ENCODE results near the gene CCNI2.

The CCNI2 gene
- 12.8 to 19.2 reads per million in 2 experiments for total RNA-seq

- DNase-seq (ENCODE audit: low read depth): peak; percentile 56
These were observed at the start of gene CCNI2 for GRCh38 chr5:132746954-132747615. TSS of gene CCNI2 (plus strand) at chr5:132747426. CDS start at chr5:132747496, 70 bp downstream.

- no peak for DNase-seq (ENCODE audit: low read depth)
These were observed 42.4 kb upstream of the CCNI2 start for GRCh38 chr5:132704875-132705274.

GRCh38 chr5:132708645-132709044, 38.6 kb upstream of the CCNI2 start:
- no peak for DNase-seq (ENCODE audit: low read depth)

DNA sequence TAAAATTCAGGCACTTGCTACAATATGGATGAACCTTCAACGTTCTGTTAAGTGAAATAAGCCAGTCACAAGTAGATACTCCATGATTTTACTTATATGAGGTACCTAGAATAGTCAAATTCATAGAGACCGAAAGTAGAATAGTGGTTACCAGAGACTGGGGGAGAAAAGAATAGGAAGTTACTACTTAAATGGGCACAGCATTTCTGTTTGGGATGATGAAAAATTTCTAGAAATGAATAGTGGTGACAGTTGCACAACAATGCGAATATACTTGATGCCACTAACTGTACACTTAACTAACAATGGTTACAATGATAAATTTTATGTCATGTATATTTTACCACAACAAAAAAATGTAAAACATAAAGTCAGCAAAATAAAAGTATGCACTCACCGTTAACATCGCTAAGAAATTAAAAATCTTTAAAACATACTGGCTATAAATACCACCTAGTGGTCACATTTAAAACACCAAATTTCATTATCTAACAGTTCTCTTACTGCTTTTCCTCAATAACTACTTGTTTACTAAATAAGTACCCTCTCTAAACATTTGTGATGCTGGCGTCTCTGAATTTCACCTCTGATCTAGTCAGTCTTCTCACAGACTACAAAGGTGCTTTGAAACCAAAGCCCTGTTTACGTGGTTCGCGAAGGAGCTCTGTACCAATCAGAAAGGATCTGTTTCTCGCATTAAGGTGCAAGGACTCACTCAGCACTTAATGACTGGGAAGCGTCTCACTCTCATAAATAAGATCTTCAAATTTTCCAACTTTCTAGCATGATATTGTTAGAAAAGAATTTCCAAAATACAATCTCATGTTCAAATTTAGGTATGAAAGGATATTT, 32.5 kb upstream of the CCNI2 start:
- no peak for DNase-seq (ENCODE audit: low read depth)

- no peak for DNase-seq (ENCODE audit: low read depth)
These were observed 28.5 kb upstream of the CCNI2 start for GRCh38 chr5:132718544-132719312.

DNA sequence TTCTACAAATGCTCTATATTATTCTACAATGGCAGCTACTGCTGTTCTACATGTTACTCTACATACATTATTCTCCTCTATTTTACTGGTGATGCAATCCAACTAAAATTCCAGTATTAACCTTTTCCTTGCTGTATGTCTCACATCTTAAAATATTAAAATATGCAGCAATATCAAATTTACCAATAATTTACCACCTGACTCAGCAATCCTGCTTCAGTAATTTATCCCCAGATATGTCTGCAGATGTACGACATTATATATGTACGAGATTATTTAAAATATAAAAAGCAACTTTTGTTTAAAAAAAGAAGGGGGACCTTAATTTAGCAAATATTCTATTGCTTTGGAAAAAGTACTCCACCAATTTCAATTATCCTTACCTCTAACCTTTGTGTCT, 21.5 kb upstream of the CCNI2 start:
- DNase-seq (ENCODE audit: low read depth): no peak

DNA sequence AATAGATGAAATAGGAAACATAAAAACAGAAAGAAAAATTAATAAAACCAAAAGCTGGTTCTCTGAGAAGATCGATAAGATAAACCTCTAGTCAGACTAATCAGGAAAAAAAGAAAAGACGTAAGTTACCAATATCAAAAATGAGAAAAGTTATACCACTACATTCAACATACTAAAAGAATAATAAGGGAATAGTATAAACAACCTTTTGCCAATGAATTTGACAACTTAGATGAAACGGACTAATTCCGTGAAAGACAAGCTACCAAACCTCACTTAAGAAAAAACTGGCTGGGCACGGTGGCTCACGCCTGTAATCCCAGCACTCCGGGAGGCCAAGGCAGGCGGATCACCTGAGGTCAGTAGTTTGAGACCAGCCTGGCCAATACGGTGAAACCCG, 17.3 kb upstream of the CCNI2 start:
- DNase-seq (ENCODE audit: low read depth): no peak

DNA sequence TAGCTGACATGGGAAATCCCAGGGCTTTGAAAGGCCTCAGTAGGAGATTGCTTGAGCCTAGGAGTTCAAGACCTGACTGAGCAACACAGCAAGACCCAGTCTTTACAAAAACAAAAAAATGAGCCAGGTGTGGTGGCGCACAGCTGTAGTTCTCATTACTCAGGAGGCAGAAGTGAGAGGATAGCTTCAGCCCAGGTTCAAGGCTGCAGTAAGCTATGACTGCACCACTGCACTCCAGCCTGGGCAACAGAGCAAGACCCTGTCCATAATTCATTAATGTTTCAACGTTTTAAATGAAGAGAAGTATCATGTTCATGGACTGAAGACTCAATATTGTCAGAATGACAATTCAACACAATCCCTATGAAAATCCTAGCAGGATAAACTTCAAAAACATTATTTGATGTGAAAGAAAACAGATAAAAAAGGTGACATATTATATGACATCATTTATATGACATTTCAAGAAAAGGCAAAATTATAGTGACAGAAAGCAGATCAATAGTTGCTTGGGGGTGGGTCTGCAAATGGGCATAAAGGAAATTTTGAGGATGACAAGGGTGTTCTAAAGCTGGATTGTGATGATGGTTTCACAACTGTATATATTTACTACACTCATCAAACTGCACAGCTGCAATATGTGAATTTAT, 13.6 kb upstream of the CCNI2 start:
- DNase-seq (ENCODE audit: low read depth): no peak

GRCh38 chr5:132734687-132735086, 12.5 kb upstream of the CCNI2 start:
- no peak for DNase-seq (ENCODE audit: low read depth)

GRCh38 chr5:132736853-132737833, 10.1 kb upstream of the CCNI2 start, which contains the start of gene KIF3A:
TSS of gene KIF3A (minus strand) at chr5:132737546. CDS start at chr5:132737419, 127 bp downstream.
- peak; percentile 95 for DNase-seq (ENCODE audit: low read depth)

- DNase-seq (ENCODE audit: low read depth): no peak
These were observed 9.1 kb upstream of the CCNI2 start for GRCh38 chr5:132737982-132738681.

- no peak for DNase-seq (ENCODE audit: low read depth)
These were observed 8.0 kb upstream of the CCNI2 start for GRCh38 chr5:132739232-132739631.

GRCh38 chr5:132742158-132742557, 5.1 kb upstream of the CCNI2 start:
- DNase-seq (ENCODE audit: low read depth): no peak

DNA sequence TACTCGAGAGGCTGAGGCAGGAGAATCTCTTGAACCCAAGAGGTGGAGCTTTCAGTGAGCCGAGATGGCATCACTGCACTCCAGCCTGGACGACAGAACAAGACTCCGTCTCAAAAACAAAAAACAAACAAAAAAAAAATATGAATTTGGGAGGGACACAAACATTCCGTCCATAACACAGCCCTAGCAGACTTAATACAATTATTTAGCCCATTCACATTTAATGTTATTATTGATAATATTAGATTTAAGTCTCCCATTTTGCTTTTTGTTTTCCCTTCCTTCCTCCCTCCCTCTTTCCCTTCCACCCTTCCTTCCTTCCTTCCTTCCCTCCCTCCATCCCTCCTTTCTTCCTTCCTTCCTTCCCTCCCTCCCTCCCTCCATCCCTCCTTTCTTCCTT, 4.6 kb upstream of the CCNI2 start:
- no peak for DNase-seq (ENCODE audit: low read depth)

- DNase-seq (ENCODE audit: low read depth): no peak
These were observed 2.6 kb upstream of the CCNI2 start for GRCh38 chr5:132744659-132745058.

DNA sequence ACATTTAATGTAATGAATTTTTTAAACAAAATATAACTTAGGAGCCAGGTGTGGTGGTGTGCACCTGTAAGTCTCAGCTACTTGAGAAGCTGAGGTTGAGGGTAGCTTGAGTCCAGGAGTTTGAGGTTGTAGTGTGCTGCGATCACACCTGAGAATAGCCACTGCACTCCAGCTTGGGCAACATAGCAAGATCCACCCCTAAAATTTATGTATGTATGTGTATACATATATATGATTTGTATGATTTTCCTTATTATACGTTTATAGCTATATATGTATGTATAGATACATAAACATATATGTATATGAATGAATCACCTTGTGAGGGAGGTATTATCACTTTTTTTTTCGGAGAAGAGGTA, 653 bp upstream of the CCNI2 start:
- no peak for DNase-seq (ENCODE audit: low read depth)

GRCh38 chr5:132747616-132748440, 602 bp downstream of the CCNI2 start:
- peak; percentile 20 for DNase-seq (ENCODE audit: low read depth)

GRCh38 chr5:132748522-132749000, 1.3 kb downstream of the CCNI2 start:
- DNase-seq (ENCODE audit: low read depth): no peak

- DNase-seq (ENCODE audit: low read depth): no peak
These were observed 2.3 kb downstream of the CCNI2 start for GRCh38 chr5:132749506-132749905.

Data from T follicular helper cell (primary cell).